ENCODE measurements around the gene SLC35F3.

GRCh38 chr1:233957691-233958090 is 53.2 kb downstream of the SLC35F3 start:
- no peak for TF ChIP-seq CTCF (IDR thresholded peaks at IDR 0.05)
- TF ChIP-seq HMGXB4 (CRISPR knock-in tag; IDR thresholded peaks at IDR 0.05): no peak
- TF ChIP-seq EMX1 (CRISPR knock-in tag; IDR thresholded peaks at IDR 0.05): no peak
- no peak for TF ChIP-seq USF1 (CRISPR knock-in tag; IDR thresholded peaks at IDR 0.05)
- no peak for TF ChIP-seq CBFB (CRISPR knock-in tag; IDR thresholded peaks at IDR 0.05; ENCODE audit: low read depth)
- no peak for TF ChIP-seq STAT6 (CRISPR knock-in tag; conservative IDR thresholded peaks at IDR 0.05; ENCODE audit: low read depth)
- no peak for TF ChIP-seq ESRRA (CRISPR knock-in tag; IDR thresholded peaks at IDR 0.05; ENCODE audit: borderline replicate concordance)
- no peak for TF ChIP-seq FOXK1 (CRISPR knock-in tag; IDR thresholded peaks at IDR 0.05)
- no peak for TF ChIP-seq ZNF263 (CRISPR knock-in tag; IDR thresholded peaks at IDR 0.05; ENCODE audit: low read depth)
- TF ChIP-seq RORB (CRISPR knock-in tag; IDR thresholded peaks at IDR 0.05): no peak
- no peak for TF ChIP-seq MAX (CRISPR knock-in tag; IDR thresholded peaks at IDR 0.05)
- TF ChIP-seq NFYB (CRISPR knock-in tag; conservative IDR thresholded peaks at IDR 0.05; ENCODE audit: low read depth): no peak
